Astrocyte (in vitro differentiated cells and primary cell): ENCODE measurements around the gene CDC25B. TPM values are rescaled to one million over a fixed set of nuclear protein-coding genes. Genes with fewer than 3 reads are reported as not detected.
"Not testable (repeated sequence)": the region's sequence is repeated elsewhere in the genome, so short reads cannot be mapped to it uniquely, and the experiment has no call there.

ENCODE experiments used
- DNase-seq: peaks from one replicate; pipeline ENCODE4 v3.0.0-alpha.2; 2010; ENCODE audit warnings: low read depth
- FAIRE-seq: peaks from 2 replicates; lab custom pipeline; 2011; peaks lifted over from hg19 to GRCh38; lab: Jason Lieb, UNC
- H2AFZ ChIP-seq: 2 replicates; pipeline ENCODE4 v1.6.0; 2012; ENCODE audit warnings: low read depth, low read length, inconsistent platforms
- H3K27ac ChIP-seq: 2 replicates; pipeline ENCODE4 v1.5.1; 2011; ENCODE audit warnings: low read depth, low read length, inconsistent platforms
- H3K27me3 ChIP-seq: 2 replicates; pipeline ENCODE4 v1.6.0; 2011; ENCODE audit warnings: low read length, inconsistent platforms; ENCODE audit not compliant: insufficient read depth
- H3K36me3 ChIP-seq: 2 replicates; pipeline ENCODE4 v1.5.1; 2011; ENCODE audit warnings: low read length, inconsistent platforms; ENCODE audit not compliant: insufficient read depth
- H3K4me1 ChIP-seq: 2 replicates; pipeline ENCODE4 v1.5.1; 2011; ENCODE audit warnings: low read length, inconsistent platforms; ENCODE audit not compliant: insufficient read depth
- H3K4me2 ChIP-seq: 2 replicates; pipeline ENCODE4 v1.6.0; 2012; ENCODE audit warnings: low read length, inconsistent platforms
- H3K4me3 ChIP-seq: 2 replicates; pipeline ENCODE4 v1.5.1; 2011; ENCODE audit warnings: low read depth, mild to moderate bottlenecking, low read length, inconsistent platforms; ENCODE audit not compliant: insufficient read depth
- H3K79me2 ChIP-seq: 2 replicates; pipeline ENCODE4 v1.6.0; 2012; ENCODE audit warnings: mild to moderate bottlenecking, low read length, inconsistent platforms; ENCODE audit not compliant: insufficient read depth
- H3K9ac ChIP-seq: 2 replicates; pipeline ENCODE4 v1.6.0; 2012; ENCODE audit warnings: mild to moderate bottlenecking, low read length, inconsistent platforms
- H3K9me3 ChIP-seq: 2 replicates; pipeline ENCODE4 v1.5.1; 2012; ENCODE audit warnings: low read depth, mild to moderate bottlenecking, low read length, inconsistent platforms; ENCODE audit not compliant: insufficient read depth
- H4K20me1 ChIP-seq: 2 replicates; pipeline ENCODE4 v1.6.0; 2012; ENCODE audit warnings: low read length, inconsistent platforms; ENCODE audit not compliant: insufficient read depth
- H3K27ac Mint-ChIP-seq: one replicate; pipeline ENCODE4 v1.8.0; 2021; ENCODE audit warnings: mild to moderate bottlenecking, mixed read lengths; ENCODE audit not compliant: unreplicated experiment
- H3K27me3 Mint-ChIP-seq: one replicate; pipeline ENCODE4 v1.8.0; 2021; ENCODE audit warnings: low read depth, mixed read lengths; ENCODE audit not compliant: unreplicated experiment
- H3K36me3 Mint-ChIP-seq: one replicate; pipeline ENCODE4 v1.8.0; 2021; ENCODE audit warnings: low read depth, mixed read lengths; ENCODE audit not compliant: unreplicated experiment
- H3K4me1 Mint-ChIP-seq: one replicate; pipeline ENCODE4 v1.8.0; 2021; ENCODE audit warnings: low read depth, mixed read lengths; ENCODE audit not compliant: unreplicated experiment
- H3K4me3 Mint-ChIP-seq: one replicate; pipeline ENCODE4 v1.8.0; 2021; ENCODE audit warnings: mild to moderate bottlenecking, moderate library complexity, mixed read lengths; ENCODE audit not compliant: unreplicated experiment
- H3K9me3 Mint-ChIP-seq: one replicate; pipeline ENCODE4 v1.8.0; 2021; ENCODE audit warnings: mild to moderate bottlenecking, mixed read lengths; ENCODE audit not compliant: unreplicated experiment
- CTCF ChIP-seq: IDR thresholded peaks from 2 replicates; pipeline ENCODE4 v1.5.1; 2011; ENCODE audit warnings: low read depth, mild to moderate bottlenecking, inconsistent platforms, low read length, moderate library complexity; ENCODE audit not compliant: insufficient read depth
- EZH2 ChIP-seq: IDR thresholded peaks from 2 replicates; pipeline ENCODE4 v1.6.1; 2012; ENCODE audit warnings: mild to moderate bottlenecking, low read length, inconsistent platforms; ENCODE audit not compliant: insufficient read depth
- total RNA-seq: library from RNA; stranded (reverse); gene quantifications from 2 replicates; pipeline ENCODE4 v1.2.1, GENCODE V29; 2021

CDC25B gene
- total RNA-seq, 1 donor from 2014 or later: 8.5 TPM

GRCh38 chr20:3826420-3826819 lies 30.3 kb downstream of the CDC25B start:
- Histone ChIP-seq H3K4me1 (peaks cover 2% of the 10 kb centered on the region), H3K9ac (no peak overlapping the region), H3K9me3 (no peaks in the 10 kb centered on the region), H4K20me1 (no peaks in the 10 kb centered on the region), H3K27me3 (no peaks in the 10 kb centered on the region), H2AFZ (no peak overlapping the region), H3K4me2 (no peak overlapping the region), H3K4me3 (no peak overlapping the region), H3K27ac (no peak overlapping the region), H3K36me3 (peaks cover 11% of the 10 kb centered on the region), H3K79me2 (peaks cover 7% of the 10 kb centered on the region)
- no peak for DNase-seq
- Mint-ChIP-seq H3K4me1 (peaks cover 4% of the 10 kb centered on the region), H3K36me3 (peaks cover 10% of the 10 kb centered on the region), H3K27me3 (no peaks in the 10 kb centered on the region), H3K27ac (no peak overlapping the region), H3K9me3 (no peaks in the 10 kb centered on the region), H3K4me3 (no peak overlapping the region)
- no peak for FAIRE-seq
- TF ChIP-seq EZH2 (no peak), CTCF (no peak)

GRCh38 chr20:3828798-3829197 lies 32.7 kb downstream of the CDC25B start:
- Mint-ChIP-seq H3K27me3 (no peaks in the 10 kb centered on the region), H3K36me3 (peaks cover 10% of the 10 kb centered on the region), H3K4me3 (no peak overlapping the region), H3K9me3 (no peaks in the 10 kb centered on the region), H3K4me1 (no peaks in the 10 kb centered on the region), H3K27ac (no peak overlapping the region)
- Histone ChIP-seq H4K20me1 (no peaks in the 10 kb centered on the region), H3K9ac (no peak overlapping the region), H3K79me2 (no peaks in the 10 kb centered on the region), H3K9me3 (no peaks in the 10 kb centered on the region), H3K4me3 (no peak overlapping the region), H3K36me3 (peaks cover 2% of the 10 kb centered on the region), H3K27me3 (no peaks in the 10 kb centered on the region), H3K4me1 (no peaks in the 10 kb centered on the region), H3K27ac (no peak overlapping the region), H2AFZ (no peak overlapping the region), H3K4me2 (no peak overlapping the region)
- no peak for FAIRE-seq
- TF ChIP-seq CTCF: no peak
- TF ChIP-seq EZH2: no peak
- DNase-seq: no peak

GRCh38 chr20:3829891-3830290 lies 33.8 kb downstream of the CDC25B start:
- not testable (repeated sequence) for H3K27me3 Mint-ChIP-seq, H3K4me3 Mint-ChIP-seq, FAIRE-seq

More at GRCh38 chr20:3829891-3830290, 33.8 kb downstream of the CDC25B start:
- not testable (repeated sequence) for H3K9me3 ChIP-seq, H3K79me2 ChIP-seq, H3K4me2 ChIP-seq, H3K36me3 ChIP-seq, H3K27ac Mint-ChIP-seq, DNase-seq, H4K20me1 ChIP-seq, H3K9ac ChIP-seq, H3K27me3 ChIP-seq, H3K36me3 Mint-ChIP-seq, H3K4me1 ChIP-seq, H3K9me3 Mint-ChIP-seq, H3K27ac ChIP-seq, H2AFZ ChIP-seq, H3K4me1 Mint-ChIP-seq, H3K4me3 ChIP-seq
